HepG2 (cell line): ENCODE results near the gene USP2. TPM values are rescaled to one million over a fixed set of nuclear protein-coding genes. Genes with fewer than 3 reads are reported as not detected.

Source experiments
- HNRNPK ChIP-seq: fragments of 200-400 bp; formaldehyde crosslinking; IDR thresholded peaks from 2 replicates; pipeline ENCODE4 v1.6.1; 2018; ENCODE audit warnings: low read length, low read depth, moderate library complexity, mild to moderate bottlenecking; ENCODE audit not compliant: poor library complexity, severe bottlenecking
- PCBP1 ChIP-seq: fragments of 200-400 bp; formaldehyde crosslinking; IDR thresholded peaks from 2 replicates; pipeline ENCODE4 v1.6.1; 2017; ENCODE audit warnings: mild to moderate bottlenecking, low read depth, low read length, borderline replicate concordance
- RBFOX2 ChIP-seq: fragments of 200-400 bp; formaldehyde crosslinking; IDR thresholded peaks from 2 replicates; pipeline ENCODE4 v1.6.1; 2017; ENCODE audit warnings: low read depth, mild to moderate bottlenecking, low read length
- REPIN1 ChIP-seq: sonication (generic); formaldehyde crosslinking; IDR thresholded peaks from 2 replicates; pipeline ENCODE4 v1.8.0; 2022; ENCODE audit warnings: missing genetic modification reagents, low read depth, mild to moderate bottlenecking, borderline replicate concordance
- YY1 ChIP-seq: IDR thresholded peaks from 2 replicates; pipeline ENCODE4 v1.6.1; 2011; ENCODE audit warnings: low read length, low read depth, moderate library complexity, mild to moderate bottlenecking; ENCODE audit not compliant: insufficient read depth, insufficient replicate concordance
- ZNF337 ChIP-seq: sonication (generic); formaldehyde crosslinking; IDR thresholded peaks from 2 replicates; pipeline ENCODE4 v1.5.1; 2020; ENCODE audit warnings: missing genetic modification reagents, low read depth, mild to moderate bottlenecking, borderline replicate concordance
- ZNF577 ChIP-seq: sonication (generic); formaldehyde crosslinking; IDR thresholded peaks from 2 replicates; pipeline ENCODE4 v1.4.0; 2020; ENCODE audit warnings: mild to moderate bottlenecking, low read depth, missing genetic modification reagents, borderline replicate concordance
- ZNF724P ChIP-seq: sonication (generic); formaldehyde crosslinking; IDR thresholded peaks from 2 replicates; pipeline ENCODE4 v1.8.0; 2022; ENCODE audit warnings: missing genetic modification reagents, borderline replicate concordance
- polyA plus RNA-seq, 8 experiments: library from polyadenylated mRNA; depleted of rRNA in 3 of 8; stranded (reverse) in 7 of 8; unstranded in 1 of 8; fragments of >200 nt; fragmentation: Illumina TruSeq in 4 of 8; extraction: Trizol in 4 of 8; gene quantifications; 2 replicates each; pipeline versions ENCODE4 v1.2.1 to v1.2.3, GENCODE V29; 2011 to 2016; ENCODE audit warnings: low read depth in 4 of 8, missing spikeins in 1 of 8, mixed read lengths in 1 of 8; ENCODE audit not compliant: insufficient read depth in 1 of 8
- total RNA-seq, 5 experiments: library from RNA; depleted of rRNA; stranded (reverse); fragments of >200 nt; fragmentation: Illumina TruSeq; extraction: Trizol; gene quantifications; 2 replicates each; pipeline ENCODE4 v1.2.3, GENCODE V29; 2016; ENCODE audit warnings: low read depth in 1 of 5
- TF ChIP-seq, protein P1 (sequence below): sonication (generic); formaldehyde crosslinking; IDR thresholded peaks from 2 replicates; pipeline ENCODE4 v1.5.0; 2020; ENCODE audit warnings: mild to moderate bottlenecking, missing genetic modification reagents, moderate library complexity

Gene USP2
- total and polyA plus RNA-seq, 2 of the 13 experiments (the other 11 are each of a cell fraction or from before 2014, with no cell fraction given), result 2.5 to 6.0 TPM

DNA sequence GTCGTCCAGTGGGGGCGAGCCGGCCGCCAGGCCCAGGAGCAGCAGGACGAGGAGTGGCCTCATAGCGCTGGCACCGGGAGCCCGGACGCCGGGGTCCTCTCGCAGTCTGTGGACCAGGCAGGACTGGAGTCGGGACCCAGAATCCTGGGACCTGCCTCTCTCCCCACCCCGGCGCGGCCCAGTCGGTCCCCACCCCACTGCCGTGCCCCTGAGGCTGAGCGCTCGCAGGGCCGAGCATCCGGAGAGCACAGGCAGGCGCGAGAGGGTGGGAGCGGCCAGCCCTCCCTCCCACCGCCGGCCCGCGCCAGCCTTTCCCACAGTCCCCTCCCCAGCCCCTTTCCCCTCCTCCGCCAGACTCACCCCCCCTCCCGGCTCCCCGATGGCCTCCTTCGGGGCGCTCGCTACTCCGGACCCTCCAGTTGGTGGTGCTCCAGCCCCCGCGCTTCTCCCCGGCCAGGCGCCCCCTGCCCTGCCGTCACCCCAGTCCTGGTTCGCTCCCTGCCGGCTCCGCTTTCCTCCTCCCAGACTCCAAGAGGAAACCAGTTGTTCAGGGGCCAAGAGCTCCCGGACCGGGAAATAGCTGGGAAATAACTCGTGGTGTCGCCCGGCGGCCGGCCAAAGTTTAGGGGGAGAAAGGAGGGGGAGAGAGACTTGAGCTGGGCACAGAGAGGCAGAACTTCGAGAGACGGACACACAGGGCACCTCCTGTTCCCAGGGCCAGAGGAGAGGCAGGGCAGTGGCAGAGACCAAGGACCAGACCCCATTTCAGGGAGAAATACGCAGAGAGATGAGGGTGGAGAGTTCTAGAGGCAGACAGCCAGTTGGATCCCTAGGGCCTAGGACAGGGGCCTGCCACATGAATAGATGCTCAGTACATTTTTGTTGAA lies 40.9 kb downstream of the USP2 start, which contains the start of gene C1QTNF5 (continued):
- no peak for TF ChIP-seq ZNF724P (CRISPR knock-in tag)
- no peak for TF ChIP-seq PCBP1
- TF ChIP-seq RBFOX2, result peak; percentile 10; the same call in 1 of the 2 replicates
- TF ChIP-seq ZNF337 (CRISPR knock-in tag), result no peak
- TF ChIP-seq HNRNPK, result peak; percentile 87
- no peak for TF ChIP-seq REPIN1
- TF ChIP-seq, protein P1, sequence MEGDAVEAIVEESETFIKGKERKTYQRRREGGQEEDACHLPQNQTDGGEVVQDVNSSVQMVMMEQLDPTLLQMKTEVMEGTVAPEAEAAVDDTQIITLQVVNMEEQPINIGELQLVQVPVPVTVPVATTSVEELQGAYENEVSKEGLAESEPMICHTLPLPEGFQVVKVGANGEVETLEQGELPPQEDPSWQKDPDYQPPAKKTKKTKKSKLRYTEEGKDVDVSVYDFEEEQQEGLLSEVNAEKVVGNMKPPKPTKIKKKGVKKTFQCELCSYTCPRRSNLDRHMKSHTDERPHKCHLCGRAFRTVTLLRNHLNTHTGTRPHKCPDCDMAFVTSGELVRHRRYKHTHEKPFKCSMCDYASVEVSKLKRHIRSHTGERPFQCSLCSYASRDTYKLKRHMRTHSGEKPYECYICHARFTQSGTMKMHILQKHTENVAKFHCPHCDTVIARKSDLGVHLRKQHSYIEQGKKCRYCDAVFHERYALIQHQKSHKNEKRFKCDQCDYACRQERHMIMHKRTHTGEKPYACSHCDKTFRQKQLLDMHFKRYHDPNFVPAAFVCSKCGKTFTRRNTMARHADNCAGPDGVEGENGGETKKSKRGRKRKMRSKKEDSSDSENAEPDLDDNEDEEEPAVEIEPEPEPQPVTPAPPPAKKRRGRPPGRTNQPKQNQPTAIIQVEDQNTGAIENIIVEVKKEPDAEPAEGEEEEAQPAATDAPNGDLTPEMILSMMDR (CRISPR knock-in tag), result 0 out of 2 replicates have a peak, but pooled peaks have one; percentile 33
- TF ChIP-seq ZNF577 (CRISPR knock-in tag), result no peak
- TF ChIP-seq YY1, result no peak
